Measurements from ENCODE around the gene STRN3.

DNA sequence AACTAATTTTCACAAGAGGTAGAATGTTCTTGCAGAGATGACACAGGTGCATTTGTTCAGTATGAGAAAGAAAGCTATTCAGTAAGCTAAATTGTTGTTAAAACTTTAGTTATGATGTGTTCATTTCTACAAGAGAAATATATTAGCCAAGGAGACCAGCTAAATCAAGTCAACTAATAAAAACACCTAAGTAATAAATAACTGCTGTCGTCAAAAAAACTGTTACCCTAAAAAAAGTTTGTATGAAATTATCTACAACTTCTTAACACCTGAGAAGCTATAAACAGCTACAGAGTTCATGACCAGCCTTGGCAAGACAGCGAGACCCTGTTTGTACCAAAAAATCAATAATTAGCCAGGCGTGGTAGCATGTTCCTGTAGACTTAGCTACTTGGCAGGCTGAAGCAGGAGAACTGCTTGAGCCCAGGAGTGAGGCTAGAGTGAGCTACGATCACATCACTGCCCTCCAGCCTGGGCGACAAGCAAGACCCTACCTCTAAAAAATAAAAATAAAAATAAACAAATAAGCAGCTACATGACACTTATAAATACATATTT, 68.3 kb downstream of the STRN3 start:
- TF ChIP-seq POLR2A (IDR thresholded peaks at IDR 0.05; ENCODE audit: low read length) (no peak), GATA1 (IDR thresholded peaks at IDR 0.05; ENCODE audit: low read depth, low read length) (no peak)

Measured in erythroblast (primary cell).